ENCODE data around the gene CCDC171. TPM values are rescaled to one million over a fixed set of nuclear protein-coding genes. Genes with fewer than 3 reads are reported as not detected.

Gene CCDC171
- total and polyA plus RNA-seq, 2 experiments from 2014 or later = 4.4 to 5.1 TPM

GRCh38 chr9:15977438-15977837 lies 424.6 kb downstream of the CCDC171 start:
- H3K27me3 ChIP-seq (ENCODE audit: insufficient read depth) = no peaks in the 10 kb centered on the region
- no peak overlapping the region for H3K4me3 Mint-ChIP-seq
- no peak for DNase-seq (ENCODE audit: low spot score)

More at GRCh38 chr9:15977438-15977837, 424.6 kb downstream of the CCDC171 start:
- no peaks in the 10 kb centered on the region for H3K9me2 ChIP-seq (ENCODE audit: insufficient read depth)
- Mint-ChIP-seq H3K36me3 (ENCODE audit: low read depth) (no peaks in the 10 kb centered on the region), H3K4me1 (no peaks in the 10 kb centered on the region), H3K27ac (no peak overlapping the region), H3K9me3 (no peaks in the 10 kb centered on the region), H3K27me3 (ENCODE audit: insufficient read depth, low read depth, poor library complexity) (peaks cover 2% of the 10 kb centered on the region)
- no peak overlapping the region for H3K4me3 ChIP-seq
- H3K79me2 ChIP-seq (replicated peaks; ENCODE audit: insufficient read depth) = no peaks in the 10 kb centered on the region
- ATAC-seq = no peak
- no peaks in the 10 kb centered on the region for H3F3A ChIP-seq (replicated peaks; ENCODE audit: low read depth)
- no peak overlapping the region for H3K4me2 ChIP-seq
- no peak overlapping the region for H3K27ac ChIP-seq (ENCODE audit: low read depth)
- no peaks in the 10 kb centered on the region for H4K20me1 ChIP-seq (replicated peaks; ENCODE audit: insufficient read depth)
- no peak overlapping the region for H2AFZ ChIP-seq
- no peaks in the 10 kb centered on the region for H3K4me1 ChIP-seq (ENCODE audit: insufficient read depth)
- TF ChIP-seq CTCF (conservative IDR thresholded peaks at IDR 0.05; ENCODE audit: low read depth in 2 of 2) (no peak), ZNF331 (CRISPR knock-in tag; IDR thresholded peaks at IDR 0.05; ENCODE audit: low read depth) (no peak), NANOG (IDR thresholded peaks at IDR 0.05; ENCODE audit: borderline replicate concordance) (no peak), ETS1 (IDR thresholded peaks at IDR 0.05) (no peak), ZNF114 (CRISPR knock-in tag; IDR thresholded peaks at IDR 0.05) (no peak), POLR2AphosphoS5 (IDR thresholded peaks at IDR 0.05; ENCODE audit: low read depth) (no peak), REST (IDR thresholded peaks at IDR 0.05; ENCODE audit: unreplicated experiment) (no peak), STAT1 (IDR thresholded peaks at IDR 0.05; ENCODE audit: unreplicated experiment) (no peak), JUNB (IDR thresholded peaks at IDR 0.05; ENCODE audit: unreplicated experiment) (no peak), CREB1 (CRISPR knock-in tag; IDR thresholded peaks at IDR 0.05; ENCODE audit: low read depth) (no peak), EZH2phosphoT487 (IDR thresholded peaks at IDR 0.05; ENCODE audit: unreplicated experiment) (no peak), EZH2 (IDR thresholded peaks at IDR 0.05; ENCODE audit: low read depth, unreplicated experiment) (no peak), ZNF462 (CRISPR knock-in tag; IDR thresholded peaks at IDR 0.05) (no peak)
- no peaks in the 10 kb centered on the region for H3K36me3 ChIP-seq (ENCODE audit: insufficient read depth)

All from GM23338 (cell line).